H1 (cell line): ENCODE measurements around the gene ERI3. TPM values are rescaled to one million over a fixed set of nuclear protein-coding genes. Genes with fewer than 3 reads are reported as not detected.

Experiments
- CTCF ChIA-PET: fragments of 300-600 bp; sonication (Branson Sonifier 250); formaldehyde crosslinking; loops from one replicate; lab custom pipeline; 2021; ENCODE audit not compliant: partially characterized antibody; lab: Charles Lee
- POLR2A ChIA-PET: fragments of 300-600 bp; sonication (Branson Sonifier 250); formaldehyde crosslinking; loops from one replicate; lab custom pipeline; 2021; ENCODE audit warnings: inconsistent platforms; ENCODE audit not compliant: partially characterized antibody; lab: Charles Lee
- DNase-seq, 2 experiments: peaks; one replicate each; pipeline versions ENCODE4 v3.0.0 to v3.0.0-alpha.2; 2010 to 2022; ENCODE audit warnings: low spot score in 2 of 2, low read depth in 1 of 2, mixed read lengths in 1 of 2
- FAIRE-seq: peaks from 2 replicates; lab custom pipeline; 2011; peaks lifted over from hg19 to GRCh38; lab: Jason Lieb, UNC
- H2AFZ ChIP-seq: 2 replicates; pipeline ENCODE4 v1.8.1; 2012; ENCODE audit warnings: low read length, inconsistent platforms
- H2AK5ac ChIP-seq: 2 replicates; pipeline ENCODE4 v1.6.1; 2013; ENCODE audit warnings: low read depth, low read length
- H2BK120ac ChIP-seq: replicated peaks from 2 replicates; pipeline ENCODE3; 2013; ENCODE audit warnings: low read depth, low read length, inconsistent platforms
- H2BK12ac ChIP-seq: 2 replicates; pipeline ENCODE4 v1.6.1; 2013; ENCODE audit warnings: low read depth, low read length
- H2BK15ac ChIP-seq: 2 replicates; pipeline ENCODE4 v1.6.1; 2013; ENCODE audit warnings: low read length
- H2BK20ac ChIP-seq: 2 replicates; pipeline ENCODE4 v1.6.1; 2013; ENCODE audit warnings: low read length
- H2BK5ac ChIP-seq: 2 replicates; pipeline ENCODE4 v1.6.1; 2013; ENCODE audit warnings: low read depth, low read length
- H3K14ac ChIP-seq: 2 replicates; pipeline ENCODE4 v1.6.1; 2013; ENCODE audit warnings: inconsistent platforms; ENCODE audit not compliant: insufficient read length
- H3K18ac ChIP-seq: 2 replicates; pipeline ENCODE4 v1.6.1; 2013; ENCODE audit warnings: low read length; ENCODE audit errors: extremely low read depth
- H3K23ac ChIP-seq: 2 replicates; pipeline ENCODE4 v1.6.1; 2013; ENCODE audit warnings: inconsistent platforms; ENCODE audit not compliant: insufficient read length
- H3K23me2 ChIP-seq: 2 replicates; pipeline ENCODE4 v1.6.1; 2013; ENCODE audit warnings: low read depth, low read length
- H3K27ac ChIP-seq: 2 replicates; pipeline ENCODE4 v1.6.1; 2011; ENCODE audit warnings: low read depth, low read length, inconsistent platforms
- H3K27me3 ChIP-seq, 4 experiments: replicated peaks in 1 of 4; 1 replicate in 1 of 4; 2 replicates in 3 of 4; pipeline versions ENCODE4 v1.6.1 to v1.8.1; 2011 to 2013; ENCODE audit warnings: low read length in 3 of 4, mild to moderate bottlenecking in 3 of 4, inconsistent platforms in 2 of 4, mixed read lengths in 2 of 4, moderate library complexity in 1 of 4; ENCODE audit not compliant: control insufficient read depth in 3 of 4, insufficient read depth in 3 of 4; ENCODE audit errors: extremely low read depth in 1 of 4
- H3K36me3 ChIP-seq, 4 experiments: 2 replicates each; pipeline versions ENCODE4 v1.6.1 to v1.8.1; 2011 to 2013; ENCODE audit warnings: mild to moderate bottlenecking in 4 of 4, low read length in 3 of 4, moderate library complexity in 2 of 4, control low read depth in 1 of 4, inconsistent platforms in 1 of 4; ENCODE audit not compliant: insufficient read depth in 4 of 4, control insufficient read depth in 2 of 4
- H3K4ac ChIP-seq: replicated peaks from 2 replicates; pipeline ENCODE3; 2013; ENCODE audit warnings: low read length, low read depth, mixed read lengths, inconsistent platforms; ENCODE audit not compliant: insufficient read length
- H3K4me1 ChIP-seq, 4 experiments: replicated peaks in 1 of 4; 1 replicate in 1 of 4; 2 replicates in 3 of 4; pipeline versions ENCODE4 v1.6.1 to v1.8.1; 2011 to 2013; ENCODE audit warnings: low read length in 3 of 4, inconsistent platforms in 2 of 4, mixed read lengths in 1 of 4; ENCODE audit not compliant: insufficient read depth in 4 of 4, control insufficient read depth in 3 of 4
- H3K4me2 ChIP-seq, 2 experiments: 2 replicates each; pipeline versions ENCODE4 v1.6.1 to v1.8.1; 2011 to 2013; ENCODE audit warnings: low read depth in 2 of 2, low read length in 2 of 2, control low read depth in 1 of 2, inconsistent platforms in 1 of 2, mild to moderate bottlenecking in 1 of 2; ENCODE audit not compliant: insufficient read depth in 1 of 2
- H3K4me3 ChIP-seq, 4 experiments: fragments of 200-600, 300-600 bp in 1 of 4; sonication (generic), shearing (Covaris generic), sonication (Bioruptor Twin) in 1 of 4; 2 replicates each; pipeline versions ENCODE4 v1.5.1 to v1.8.1; 2011 to 2016; ENCODE audit warnings: low read length in 4 of 4, low read depth in 3 of 4, control low read depth in 2 of 4, inconsistent platforms in 2 of 4, mild to moderate bottlenecking in 2 of 4, mixed read lengths in 1 of 4, moderate library complexity in 1 of 4; ENCODE audit not compliant: insufficient read depth in 2 of 4; ENCODE audit errors: extremely low read depth in 1 of 4
- H3K56ac ChIP-seq: replicated peaks from 2 replicates; pipeline ENCODE3; 2013; ENCODE audit warnings: low read depth, mild to moderate bottlenecking, mixed read lengths, low read length, inconsistent platforms; ENCODE audit not compliant: insufficient read length
- H3K79me1 ChIP-seq: 2 replicates; pipeline ENCODE4 v1.6.1; 2013; ENCODE audit warnings: low read depth, low read length, control low read depth
- H3K79me2 ChIP-seq, 2 experiments: 2 replicates each; pipeline versions ENCODE4 v1.6.1 to v1.8.1; 2012 to 2013; ENCODE audit warnings: low read length in 2 of 2, mild to moderate bottlenecking in 2 of 2, inconsistent platforms in 1 of 2; ENCODE audit not compliant: insufficient read depth in 2 of 2, control insufficient read depth in 1 of 2
- H3K9ac ChIP-seq, 4 experiments: replicated peaks in 1 of 4; 1 replicate in 1 of 4; 2 replicates in 3 of 4; pipeline versions ENCODE4 v1.6.1 to v1.8.1; 2011 to 2013; ENCODE audit warnings: low read depth in 3 of 4, low read length in 3 of 4, control low read depth in 2 of 4, mild to moderate bottlenecking in 2 of 4, moderate library complexity in 2 of 4, inconsistent platforms in 1 of 4; ENCODE audit errors: extremely low read depth in 1 of 4
- H3K9me3 ChIP-seq, 2 experiments: 2 replicates each; pipeline versions ENCODE4 v1.6.1 to v1.8.1; 2012 to 2013; ENCODE audit warnings: mild to moderate bottlenecking in 2 of 2, moderate library complexity in 2 of 2, control low read depth in 1 of 2, inconsistent platforms in 1 of 2, low read depth in 1 of 2, low read length in 1 of 2, mixed read lengths in 1 of 2; ENCODE audit not compliant: insufficient read depth in 2 of 2
- H4K20me1 ChIP-seq, 2 experiments: replicated peaks in 1 of 2; 2 replicates each; pipeline versions ENCODE3 to v1.8.1; 2011 to 2013; ENCODE audit warnings: inconsistent platforms in 2 of 2, low read length in 2 of 2, mild to moderate bottlenecking in 1 of 2; ENCODE audit not compliant: insufficient read depth in 2 of 2, control insufficient read depth in 1 of 2
- H4K5ac ChIP-seq: 2 replicates; pipeline ENCODE4 v1.6.1; 2013; ENCODE audit warnings: low read length, low read depth, mixed read lengths, inconsistent platforms; ENCODE audit not compliant: insufficient read length
- H4K8ac ChIP-seq: 2 replicates; pipeline ENCODE4 v1.8.0; 2013; ENCODE audit warnings: mild to moderate bottlenecking, moderate library complexity, low read length, inconsistent platforms; ENCODE audit not compliant: insufficient read depth; ENCODE audit errors: extremely low read depth
- H4K91ac ChIP-seq: replicated peaks from 2 replicates; pipeline ENCODE3; 2013; ENCODE audit warnings: low read length, mixed read lengths, inconsistent platforms; ENCODE audit not compliant: insufficient read length
- BACH1 ChIP-seq: IDR thresholded peaks from 2 replicates; pipeline ENCODE4 v1.6.1; 2012; ENCODE audit warnings: low read length, improper control_type of control experiment
- CTCF ChIP-seq, 3 experiments: IDR thresholded peaks; 1 replicate in 2 of 3; 2 replicates in 1 of 3; pipeline versions ENCODE4 v1.5.1 to v1.6.1; 2011; ENCODE audit warnings: low read length in 3 of 3, mild to moderate bottlenecking in 3 of 3, inconsistent platforms in 2 of 3, low read depth in 1 of 3, moderate library complexity in 1 of 3; ENCODE audit not compliant: insufficient read depth in 1 of 3; ENCODE audit errors: control extremely low read depth in 1 of 3
- KDM5A ChIP-seq: fragments of 200-600 bp; IDR thresholded peaks from 2 replicates; pipeline ENCODE4 v1.7.1; 2012; ENCODE audit warnings: mild to moderate bottlenecking, low read length, inconsistent platforms, mixed read lengths
- MAFK ChIP-seq: IDR thresholded peaks from 2 replicates; pipeline ENCODE4 v1.6.1; 2012; ENCODE audit warnings: low read depth, mild to moderate bottlenecking, improper control_type of control experiment, low read length
- NANOG ChIP-seq: IDR thresholded peaks from 2 replicates; pipeline ENCODE4 v1.6.1; 2011; ENCODE audit warnings: low read length, low read depth, mild to moderate bottlenecking, inconsistent platforms; ENCODE audit not compliant: insufficient read depth, poor library complexity, severe bottlenecking
- WGBS, 2 experiments: shearing (Covaris generic) in 1 of 2; methylation state at CpG; one replicate each; pipeline versions ENCODE4 v1.1.6 to v1.1.7; 2013 to 2015; ENCODE audit warnings: low lambda C conversion rate in 2 of 2, mixed read lengths in 2 of 2, inconsistent platforms in 1 of 2, low coverage in 1 of 2, missing lambda C conversion rate in 1 of 2; ENCODE audit not compliant: insufficient replicate concordance in 2 of 2, insufficient coverage in 1 of 2, insufficient read length in 1 of 2; ENCODE audit errors: extremely low coverage in 1 of 2, missing lambda C conversion rate in 1 of 2; 5-methylcytosine and 5-hydroxymethylcytosine counted together
- polyA plus RNA-seq, 7 experiments: library from polyadenylated mRNA; depleted of rRNA in 3 of 7; stranded (reverse) in 5 of 7; unstranded in 2 of 7; fragments of >200 nt in 5 of 7; fragments of 200-250 nt in 2 of 7; gene quantifications; 1 replicate in 5 of 7; 2 replicates in 1 of 7; 4 replicates in 1 of 7; pipeline versions ENCODE4 v1.2.1 to v1.2.3, GENCODE V29; 2011 to 2013; ENCODE audit warnings: missing spikeins in 2 of 7, mixed read lengths in 2 of 7
- total RNA-seq: library from RNA; stranded (reverse); fragmentation: NEBNext Ultra II Directional; extraction: Animal tissue kit (Norgen Biotek cat#: 25700); gene quantifications from 2 replicates; pipeline ENCODE4 v1.2.1, GENCODE V29; 2021

The ERI3 gene
- total and polyA plus RNA-seq, 2 of the 8 experiments (the other 6 are each of a cell fraction or from before 2014, with no cell fraction given): 81.1 to 199 TPM

- H4K8ac ChIP-seq: no peak overlapping the region
- FAIRE-seq (no peak), DNase-seq (no peak)
- H3K4ac ChIP-seq: no peak overlapping the region
- H2BK20ac ChIP-seq: no peak overlapping the region
- H3K79me2 ChIP-seq: peaks cover 9 to 77% of the 10 kb centered on the region in 2 experiments; a peak in 3 of 4 replicates
- TF ChIP-seq MAFK (no peak), NANOG (no peak), CTCF (IDR thresholded peaks at IDR 0.05; ENCODE audit: control extremely low read depth in 1 of 3, insufficient read depth in 1 of 3, low read depth in 1 of 3, low read length in 3 of 3) (no peak), KDM5A (no peak), BACH1 (no peak)
- no peak overlapping the region for H3K27ac ChIP-seq
- no peak overlapping the region for H3K4me2 ChIP-seq
- H2AFZ ChIP-seq: no peak overlapping the region
- no peak overlapping the region for H2AK5ac ChIP-seq
- no peak overlapping the region for H3K23ac ChIP-seq
- H4K5ac ChIP-seq: no peak overlapping the region
- no peak overlapping the region for H4K91ac ChIP-seq
- H3K14ac ChIP-seq: no peak overlapping the region
- ChIA-PET CTCF (interaction anchor here (0.5 to 1.4 kb wide), 8 partner anchors 14 to 247 kb away, joined by 3 to 4 read pairs (median 3); no protein-coding TSS in a partner anchor), POLR2A (interaction anchor here (0.6 to 1.6 kb wide), 4 partner anchors 9 to 216 kb away, joined by 3 to 4 read pairs (median 3); no protein-coding TSS in a partner anchor)
- no peak overlapping the region for H2BK12ac ChIP-seq
- no peak overlapping the region for H3K18ac ChIP-seq
- peaks cover 0 to 2% (median 0%) of the 10 kb centered on the region in 4 experiments; a peak in 1 of 8 replicates for H3K36me3 ChIP-seq
- peaks cover 0 to 14% (median 2%) of the 10 kb centered on the region in 4 experiments; a peak in 4 of 7 replicates for H3K4me1 ChIP-seq
- H2BK15ac ChIP-seq: no peak overlapping the region
- peaks cover 2 to 8% of the 10 kb centered on the region in 2 experiments for H4K20me1 ChIP-seq
- 86% methylated on average over 4 of the region's 4 CpGs; no CpG with 5 or more reads in 1 of the 2 experiments for whole genome bisulfite sequencing, 2 experiments
- no peaks in the 10 kb centered on the region for H3K27me3 ChIP-seq
- H2BK120ac ChIP-seq: no peak overlapping the region
- no peak overlapping the region for H3K56ac ChIP-seq
- no peaks in the 10 kb centered on the region for H3K9me3 ChIP-seq
- H3K23me2 ChIP-seq: no peaks in the 10 kb centered on the region
- H2BK5ac ChIP-seq: no peak overlapping the region
- H3K79me1 ChIP-seq: peaks cover 9% of the 10 kb centered on the region
- no peak overlapping the region for H3K4me3 ChIP-seq
- H3K9ac ChIP-seq: no peak overlapping the region
These were observed 7.0 kb downstream of the ERI3 start for GRCh38 chr1:44348061-44348485.
